Ascending aorta (tissue), 2 donors: ENCODE measurements around the gene SLC38A1. TPM values are rescaled to one million over a fixed set of nuclear protein-coding genes. Genes with fewer than 3 reads are reported as not detected.

Experiments used
- DNase-seq, 2 donors: peaks; one replicate each; pipeline ENCODE4 v3.0.0-alpha.2; 2019; ENCODE audit warnings: low spot score in 2 of 2
- H3K27ac ChIP-seq, 2 donors: fragments of 200-600 bp; sonication (generic); one replicate each; pipeline ENCODE4 v1.5.1; 2016 to 2017; ENCODE audit warnings: mild to moderate bottlenecking in 1 of 2
- H3K27me3 ChIP-seq: fragments of 200-600 bp; sonication (generic); one replicate; pipeline ENCODE4 v1.5.1; 2017
- H3K36me3 ChIP-seq, 2 donors: fragments of 200-600 bp; sonication (generic); one replicate each; pipeline ENCODE4 v1.5.1; 2016
- H3K4me1 ChIP-seq, 2 donors: fragments of 200-600 bp; sonication (generic); one replicate each; pipeline ENCODE4 v1.5.1; 2016 to 2017; ENCODE audit warnings: mild to moderate bottlenecking in 1 of 2
- H3K4me3 ChIP-seq, 2 donors: fragments of 200-600 bp; sonication (generic); one replicate each; pipeline ENCODE4 v1.5.1; 2016 to 2017; ENCODE audit warnings: mild to moderate bottlenecking in 1 of 2
- H3K9me3 ChIP-seq, 2 donors: fragments of 200-600 bp; sonication (generic); one replicate each; pipeline ENCODE4 v1.5.1; 2016
- intact Hi-C: fragments of 100-400 bp; cut with DNase I; formaldehyde crosslinking; loops from one replicate; pipeline ENCODE4 v1.15.1; 2023
- total RNA-seq: library from RNA; depleted of rRNA; stranded (reverse); fragments of >200 nt; gene quantifications from one replicate; pipeline ENCODE4 v1.1.0, GENCODE V29; 2016
- TF ChIP-seq, protein P1 (sequence below), 3 experiments: fragments of 200-600 bp in 2 of 3; fragments of 450-650 bp in 1 of 3; sonication (generic) in 2 of 3; IDR thresholded peaks; one replicate each; pipeline ENCODE4 v1.5.1; 2016 to 2019; ENCODE audit warnings: antibody characterized with exemption in 3 of 3, mild to moderate bottlenecking in 1 of 3, moderate library complexity in 1 of 3

Gene SLC38A1
- total RNA-seq, 1 donor from 2014 or later: 12.8 TPM

GRCh38 chr12:46160981-46161690, 107.7 kb downstream of the SLC38A1 start:
- Histone ChIP-seq H3K27me3 (no peaks in the 10 kb centered on the region), H3K27ac (peak overlapping the region; percentile 41 to 59), H3K4me1 (peaks cover 3 to 16% of the 10 kb centered on the region in 2 donors), H3K9me3 (peaks cover 0 to 4% of the 10 kb centered on the region in 2 donors), H3K36me3 (no peaks in the 10 kb centered on the region), H3K4me3 (no peak overlapping the region)
- intact Hi-C loops: no loop called here
- TF ChIP-seq, protein P1, sequence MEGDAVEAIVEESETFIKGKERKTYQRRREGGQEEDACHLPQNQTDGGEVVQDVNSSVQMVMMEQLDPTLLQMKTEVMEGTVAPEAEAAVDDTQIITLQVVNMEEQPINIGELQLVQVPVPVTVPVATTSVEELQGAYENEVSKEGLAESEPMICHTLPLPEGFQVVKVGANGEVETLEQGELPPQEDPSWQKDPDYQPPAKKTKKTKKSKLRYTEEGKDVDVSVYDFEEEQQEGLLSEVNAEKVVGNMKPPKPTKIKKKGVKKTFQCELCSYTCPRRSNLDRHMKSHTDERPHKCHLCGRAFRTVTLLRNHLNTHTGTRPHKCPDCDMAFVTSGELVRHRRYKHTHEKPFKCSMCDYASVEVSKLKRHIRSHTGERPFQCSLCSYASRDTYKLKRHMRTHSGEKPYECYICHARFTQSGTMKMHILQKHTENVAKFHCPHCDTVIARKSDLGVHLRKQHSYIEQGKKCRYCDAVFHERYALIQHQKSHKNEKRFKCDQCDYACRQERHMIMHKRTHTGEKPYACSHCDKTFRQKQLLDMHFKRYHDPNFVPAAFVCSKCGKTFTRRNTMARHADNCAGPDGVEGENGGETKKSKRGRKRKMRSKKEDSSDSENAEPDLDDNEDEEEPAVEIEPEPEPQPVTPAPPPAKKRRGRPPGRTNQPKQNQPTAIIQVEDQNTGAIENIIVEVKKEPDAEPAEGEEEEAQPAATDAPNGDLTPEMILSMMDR (IDR thresholded peaks at IDR 0.05): no peak
- DNase-seq: no peak

- TF ChIP-seq, protein P1 (IDR thresholded peaks at IDR 0.05): no peak
- DNase-seq: peak in 1 of 2 donors; percentile 70
- peaks cover 0 to 6% of the 10 kb centered on the region in 2 donors for H3K9me3 ChIP-seq
- H3K4me3 ChIP-seq: peak overlapping the region in 1 of 2 donors; percentile 7
- intact Hi-C loops: no loop called here
- H3K27ac ChIP-seq: peak overlapping the region; percentile 41 to 59
- H3K36me3 ChIP-seq: no peaks in the 10 kb centered on the region
- H3K27me3 ChIP-seq: no peaks in the 10 kb centered on the region
- peaks cover 3 to 16% of the 10 kb centered on the region in 2 donors for H3K4me1 ChIP-seq
Observed at GRCh38 chr12:46160101-46160980, 108.5 kb downstream of the SLC38A1 start.

- peaks cover 3 to 16% of the 10 kb centered on the region in 2 donors for H3K4me1 ChIP-seq
- H3K27ac ChIP-seq: peak overlapping the region; percentile 41 to 59
- DNase-seq: no peak
- TF ChIP-seq, protein P1 (IDR thresholded peaks at IDR 0.05): no peak
- no peak overlapping the region for H3K4me3 ChIP-seq
- intact Hi-C loops: loop anchor here (5.0 to 10.0 kb wide), 3 partner anchors 108 to 498 kb away; partner anchors contain the start of genes SCAF11 and SLC38A1
- no peaks in the 10 kb centered on the region for H3K36me3 ChIP-seq
- H3K27me3 ChIP-seq: no peaks in the 10 kb centered on the region
- H3K9me3 ChIP-seq: peaks cover 0 to 6% of the 10 kb centered on the region in 2 donors
Observed at GRCh38 chr12:46159309-46159901, 109.4 kb downstream of the SLC38A1 start.

DNA sequence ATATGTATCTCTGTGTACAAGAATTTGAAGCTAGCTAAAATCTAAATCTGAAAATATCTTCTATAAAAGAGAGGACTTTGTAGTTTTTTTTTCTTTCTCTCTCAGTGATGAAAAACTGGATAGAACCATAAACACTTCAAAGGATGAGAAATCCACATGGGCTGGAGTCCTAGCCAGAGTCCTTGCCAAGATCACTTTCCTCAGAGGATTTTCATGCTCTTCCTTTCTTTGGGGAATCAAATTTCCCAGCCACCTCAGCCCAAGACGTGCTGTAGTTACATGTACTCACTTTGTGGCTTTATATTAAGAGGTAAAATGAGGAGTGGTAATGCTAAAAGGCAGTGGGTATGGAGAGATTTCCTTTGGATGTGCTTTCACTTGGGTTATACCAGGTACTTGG, 110.3 kb downstream of the SLC38A1 start:
- peaks cover 0 to 6% of the 10 kb centered on the region in 2 donors for H3K9me3 ChIP-seq
- DNase-seq: no peak
- no peaks in the 10 kb centered on the region for H3K36me3 ChIP-seq
- peaks cover 3 to 19% of the 10 kb centered on the region in 2 donors for H3K4me1 ChIP-seq
- intact Hi-C loops: loop anchor here (5.0 to 10.0 kb wide), 3 partner anchors 109 to 499 kb away; partner anchors contain the start of genes SCAF11 and SLC38A1
- H3K27me3 ChIP-seq: no peaks in the 10 kb centered on the region
- TF ChIP-seq, protein P1 (IDR thresholded peaks at IDR 0.05): no peak
- no peak overlapping the region for H3K4me3 ChIP-seq
- H3K27ac ChIP-seq: peak overlapping the region in 1 of 2 donors; percentile 59

DNA sequence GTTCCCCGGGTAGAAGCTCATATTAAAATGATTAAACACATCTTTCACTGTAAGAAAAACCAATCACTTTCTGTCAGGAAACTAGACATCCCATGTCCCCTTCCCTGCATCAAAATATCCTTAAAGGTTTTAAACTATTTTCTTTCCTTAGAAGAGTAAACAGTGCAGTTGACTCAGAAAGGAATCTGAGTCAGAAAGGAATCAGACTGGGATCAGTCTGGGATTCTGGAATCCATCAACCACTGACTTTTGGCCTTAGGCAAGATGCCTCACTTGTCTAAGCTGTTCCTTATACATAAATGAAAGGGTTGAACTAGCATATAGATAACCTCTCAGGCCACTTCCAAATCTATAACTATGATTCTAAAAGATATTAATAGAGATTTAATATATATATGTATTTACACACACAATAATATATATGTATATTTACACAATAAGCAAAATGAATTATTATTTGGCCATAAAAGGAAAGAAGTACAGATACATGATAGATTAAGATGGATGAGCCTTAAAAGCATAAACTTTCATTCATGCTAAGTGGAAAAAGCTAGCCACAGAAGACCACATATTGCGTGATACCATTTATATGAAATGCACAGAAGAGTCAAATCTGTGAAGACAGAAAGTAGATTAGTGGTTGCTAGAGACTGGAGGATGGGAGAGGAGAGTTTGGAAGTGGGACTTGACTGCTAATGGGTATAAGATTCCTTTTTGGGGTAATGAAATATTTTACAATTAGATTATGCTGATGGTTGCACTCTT, 114.4 kb downstream of the SLC38A1 start:
- Histone ChIP-seq H3K9me3 (peaks cover 0 to 6% of the 10 kb centered on the region in 2 donors), H3K36me3 (no peaks in the 10 kb centered on the region), H3K27me3 (no peaks in the 10 kb centered on the region), H3K4me3 (no peak overlapping the region), H3K27ac (peak overlapping the region in 1 of 2 donors; percentile 58), H3K4me1 (peaks cover 3 to 8% of the 10 kb centered on the region in 2 donors)
- intact Hi-C loops: loop anchor here (5.0 to 10.0 kb wide), 2 partner anchors 160 to 213 kb away; partner anchors contain the start of gene SCAF11
- TF ChIP-seq, protein P1 (IDR thresholded peaks at IDR 0.05): no peak
- DNase-seq: no peak
